ENCODE data around the gene PPP1R7. TPM values are rescaled to one million over a fixed set of nuclear protein-coding genes. Genes with fewer than 3 reads are reported as not detected.

The PPP1R7 gene
- total RNA-seq, 1 experiment from 2014 or later = 45.4 TPM

DNA sequence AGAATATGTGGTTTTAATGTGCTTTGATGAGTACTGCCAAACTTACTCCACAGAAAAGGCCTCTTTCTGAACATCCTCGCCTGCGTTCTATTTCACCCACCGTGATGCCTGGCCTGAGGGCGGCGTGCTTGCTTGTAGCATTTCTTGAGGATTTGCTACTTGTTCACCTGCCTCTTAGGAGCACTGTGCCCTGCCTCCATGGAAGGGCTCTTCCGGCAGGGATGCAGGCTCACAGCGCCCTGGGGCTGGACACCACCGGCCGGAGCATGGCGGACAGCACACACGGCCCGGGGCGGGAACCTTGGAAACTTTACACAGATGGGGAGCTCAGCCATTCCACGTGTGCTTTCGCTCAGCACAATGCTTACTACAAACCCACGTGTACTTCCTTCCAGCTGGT, 75.3 kb downstream of the PPP1R7 start:
- no peak overlapping the region for H2AFZ ChIP-seq (ENCODE audit: low read depth, low read length, poor library complexity, severe bottlenecking)
- no peak overlapping the region for H3K4me3 ChIP-seq (replicated peaks in 1 of 2; ENCODE audit: low read depth in 1 of 2, low read length in 2 of 2)
- H3K36me3 ChIP-seq (ENCODE audit: control insufficient read depth in 1 of 2, insufficient read depth in 2 of 2, low read length in 2 of 2) = peaks cover 27 to 30% of the 10 kb centered on the region in 2 experiments; a peak in 3 of 4 replicates
- H4K20me1 ChIP-seq (ENCODE audit: insufficient read depth) = no peaks in the 10 kb centered on the region
- no peak for TF ChIP-seq YY1 (IDR thresholded peaks at IDR 0.05; ENCODE audit: extremely low read depth, insufficient replicate concordance, low read depth, low read length)
- no peak for TF ChIP-seq ZNF274 (IDR thresholded peaks at IDR 0.05; ENCODE audit: low read depth, low read length)
- TF ChIP-seq, protein P1, sequence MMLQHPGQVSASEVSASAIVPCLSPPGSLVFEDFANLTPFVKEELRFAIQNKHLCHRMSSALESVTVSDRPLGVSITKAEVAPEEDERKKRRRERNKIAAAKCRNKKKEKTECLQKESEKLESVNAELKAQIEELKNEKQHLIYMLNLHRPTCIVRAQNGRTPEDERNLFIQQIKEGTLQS (IDR thresholded peaks at IDR 0.05) = no peak
- no peak for TF ChIP-seq FOSL1 (IDR thresholded peaks at IDR 0.05; ENCODE audit: low read depth)
- CTCF ChIA-PET = interaction anchor here (1.3 kb wide), 1 partner anchor 374 kb away, joined by 3 read pairs; no protein-coding TSS in a partner anchor
- no peak overlapping the region for H3K4me2 ChIP-seq (ENCODE audit: low read length)
- H3K9me2 ChIP-seq (ENCODE audit: insufficient read depth) = no peaks in the 10 kb centered on the region
- POLR2A ChIA-PET = no interaction called here
- H3K4me1 ChIP-seq (ENCODE audit: control insufficient read depth in 1 of 2, insufficient read depth in 2 of 2, low read length in 2 of 2) = peaks cover 6 to 11% of the 10 kb centered on the region in 2 experiments; a peak in 3 of 4 replicates
- RAD21 ChIA-PET (ENCODE audit: low non-redundant PET in 1 of 2, low total read pairs in 2 of 2, uncharacterized antibody in 2 of 2, unreplicated experiment in 2 of 2) = no interaction called here
- H3K9me3 ChIP-seq (ENCODE audit: control insufficient read depth in 1 of 2, insufficient read depth in 1 of 2, low read depth in 1 of 2, low read length in 2 of 2) = no peaks in the 10 kb centered on the region
- no peak for ATAC-seq
- BruUV-seq (replicated peaks) = no TSS peak
- DNase-seq (ENCODE audit: low read depth, low spot score) = no peak
- H3K79me2 ChIP-seq (ENCODE audit: insufficient read depth, low read length) = no peaks in the 10 kb centered on the region
- H3K27me3 ChIP-seq (ENCODE audit: insufficient read depth, low read length) = no peaks in the 10 kb centered on the region
- H3K9ac ChIP-seq (ENCODE audit: low read length) = no peak overlapping the region
- no peak overlapping the region for H3K27ac ChIP-seq (ENCODE audit: low read depth, low read length)
- intact Hi-C loops (cut with micrococcal nuclease) = no loop called here

DNA sequence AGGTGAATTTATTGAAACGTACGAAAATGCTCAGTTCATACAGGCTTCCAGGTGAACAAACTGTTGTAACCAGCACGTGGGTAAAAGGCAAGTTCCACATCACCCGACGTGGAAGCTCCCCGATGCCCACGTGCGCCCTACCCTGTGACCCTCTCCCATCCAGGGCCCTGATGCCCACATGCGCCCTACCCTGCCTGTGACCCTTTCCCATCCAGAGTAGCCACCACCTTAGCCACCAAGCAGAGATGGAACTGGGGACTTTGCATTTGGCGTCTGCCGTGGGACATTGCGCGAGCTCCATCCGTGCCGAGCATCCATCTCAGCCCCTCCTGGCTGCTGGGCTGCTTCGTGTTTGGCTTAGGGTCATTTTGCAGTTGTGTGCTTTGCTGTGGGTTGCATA, 75.7 kb downstream of the PPP1R7 start:
- CTCF ChIA-PET = interaction anchor here (1.3 kb wide), 1 partner anchor 375 kb away, joined by 3 read pairs; no protein-coding TSS in a partner anchor
- no TSS peak for BruUV-seq (replicated peaks)
- intact Hi-C loops (cut with micrococcal nuclease) = no loop called here
- no peak for TF ChIP-seq FOSL1 (IDR thresholded peaks at IDR 0.05; ENCODE audit: low read depth)
- TF ChIP-seq POLR2AphosphoS5 (IDR thresholded peaks at IDR 0.05; ENCODE audit: low read depth, low read length) = no peak
- no peak for TF ChIP-seq JUND (IDR thresholded peaks at IDR 0.05)
- TF ChIP-seq, protein P1 (IDR thresholded peaks at IDR 0.05) = no peak
- TF ChIP-seq, protein P2, sequence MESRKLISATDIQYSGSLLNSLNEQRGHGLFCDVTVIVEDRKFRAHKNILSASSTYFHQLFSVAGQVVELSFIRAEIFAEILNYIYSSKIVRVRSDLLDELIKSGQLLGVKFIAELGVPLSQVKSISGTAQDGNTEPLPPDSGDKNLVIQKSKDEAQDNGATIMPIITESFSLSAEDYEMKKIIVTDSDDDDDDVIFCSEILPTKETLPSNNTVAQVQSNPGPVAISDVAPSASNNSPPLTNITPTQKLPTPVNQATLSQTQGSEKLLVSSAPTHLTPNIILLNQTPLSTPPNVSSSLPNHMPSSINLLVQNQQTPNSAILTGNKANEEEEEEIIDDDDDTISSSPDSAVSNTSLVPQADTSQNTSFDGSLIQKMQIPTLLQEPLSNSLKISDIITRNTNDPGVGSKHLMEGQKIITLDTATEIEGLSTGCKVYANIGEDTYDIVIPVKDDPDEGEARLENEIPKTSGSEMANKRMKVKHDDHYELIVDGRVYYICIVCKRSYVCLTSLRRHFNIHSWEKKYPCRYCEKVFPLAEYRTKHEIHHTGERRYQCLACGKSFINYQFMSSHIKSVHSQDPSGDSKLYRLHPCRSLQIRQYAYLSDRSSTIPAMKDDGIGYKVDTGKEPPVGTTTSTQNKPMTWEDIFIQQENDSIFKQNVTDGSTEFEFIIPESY (IDR thresholded peaks at IDR 0.05; ENCODE audit: extremely low read depth, insufficient replicate concordance, low read length) = no peak
- TF ChIP-seq EZH2 (IDR thresholded peaks at IDR 0.05) = no peak
- no peak for TF ChIP-seq ZFX (IDR thresholded peaks at IDR 0.05)
- TF ChIP-seq, protein P3, sequence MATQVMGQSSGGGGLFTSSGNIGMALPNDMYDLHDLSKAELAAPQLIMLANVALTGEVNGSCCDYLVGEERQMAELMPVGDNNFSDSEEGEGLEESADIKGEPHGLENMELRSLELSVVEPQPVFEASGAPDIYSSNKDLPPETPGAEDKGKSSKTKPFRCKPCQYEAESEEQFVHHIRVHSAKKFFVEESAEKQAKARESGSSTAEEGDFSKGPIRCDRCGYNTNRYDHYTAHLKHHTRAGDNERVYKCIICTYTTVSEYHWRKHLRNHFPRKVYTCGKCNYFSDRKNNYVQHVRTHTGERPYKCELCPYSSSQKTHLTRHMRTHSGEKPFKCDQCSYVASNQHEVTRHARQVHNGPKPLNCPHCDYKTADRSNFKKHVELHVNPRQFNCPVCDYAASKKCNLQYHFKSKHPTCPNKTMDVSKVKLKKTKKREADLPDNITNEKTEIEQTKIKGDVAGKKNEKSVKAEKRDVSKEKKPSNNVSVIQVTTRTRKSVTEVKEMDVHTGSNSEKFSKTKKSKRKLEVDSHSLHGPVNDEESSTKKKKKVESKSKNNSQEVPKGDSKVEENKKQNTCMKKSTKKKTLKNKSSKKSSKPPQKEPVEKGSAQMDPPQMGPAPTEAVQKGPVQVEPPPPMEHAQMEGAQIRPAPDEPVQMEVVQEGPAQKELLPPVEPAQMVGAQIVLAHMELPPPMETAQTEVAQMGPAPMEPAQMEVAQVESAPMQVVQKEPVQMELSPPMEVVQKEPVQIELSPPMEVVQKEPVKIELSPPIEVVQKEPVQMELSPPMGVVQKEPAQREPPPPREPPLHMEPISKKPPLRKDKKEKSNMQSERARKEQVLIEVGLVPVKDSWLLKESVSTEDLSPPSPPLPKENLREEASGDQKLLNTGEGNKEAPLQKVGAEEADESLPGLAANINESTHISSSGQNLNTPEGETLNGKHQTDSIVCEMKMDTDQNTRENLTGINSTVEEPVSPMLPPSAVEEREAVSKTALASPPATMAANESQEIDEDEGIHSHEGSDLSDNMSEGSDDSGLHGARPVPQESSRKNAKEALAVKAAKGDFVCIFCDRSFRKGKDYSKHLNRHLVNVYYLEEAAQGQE (IDR thresholded peaks at IDR 0.05; ENCODE audit: low read depth) = no peak
- no peak for TF ChIP-seq SIN3A (IDR thresholded peaks at IDR 0.05; ENCODE audit: low read depth)
- no peak for TF ChIP-seq SP1 (IDR thresholded peaks at IDR 0.05; ENCODE audit: low read depth)
- TF ChIP-seq ZNF274 (IDR thresholded peaks at IDR 0.05; ENCODE audit: low read depth, low read length) = no peak
- TF ChIP-seq, protein P4, sequence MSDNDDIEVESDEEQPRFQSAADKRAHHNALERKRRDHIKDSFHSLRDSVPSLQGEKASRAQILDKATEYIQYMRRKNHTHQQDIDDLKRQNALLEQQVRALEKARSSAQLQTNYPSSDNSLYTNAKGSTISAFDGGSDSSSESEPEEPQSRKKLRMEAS (IDR thresholded peaks at IDR 0.05) = no peak
- no peak for TF ChIP-seq SRF (IDR thresholded peaks at IDR 0.05; ENCODE audit: low read depth)
- no peak for TF ChIP-seq CEBPB (IDR thresholded peaks at IDR 0.05; ENCODE audit: low read depth)

More for the DNA sequence above, 75.7 kb downstream of the PPP1R7 start:
- RAD21 ChIA-PET (ENCODE audit: low non-redundant PET in 1 of 2, low total read pairs in 2 of 2, uncharacterized antibody in 2 of 2, unreplicated experiment in 2 of 2) = no interaction called here
- Histone ChIP-seq H2AFZ (ENCODE audit: low read depth, low read length, poor library complexity, severe bottlenecking) (no peak overlapping the region), H3K36me3 (ENCODE audit: control insufficient read depth in 1 of 2, insufficient read depth in 2 of 2, low read length in 2 of 2) (peaks cover 30 to 34% of the 10 kb centered on the region in 2 experiments), H3K27me3 (ENCODE audit: insufficient read depth, low read length) (no peaks in the 10 kb centered on the region), H3K4me3 (replicated peaks in 1 of 2; ENCODE audit: low read depth in 1 of 2, low read length in 2 of 2) (no peak overlapping the region), H3K9me3 (ENCODE audit: control insufficient read depth in 1 of 2, insufficient read depth in 1 of 2, low read depth in 1 of 2, low read length in 2 of 2) (no peaks in the 10 kb centered on the region), H4K20me1 (ENCODE audit: insufficient read depth) (no peaks in the 10 kb centered on the region), H3K27ac (ENCODE audit: low read depth, low read length) (no peak overlapping the region), H3K9me2 (ENCODE audit: insufficient read depth) (no peaks in the 10 kb centered on the region), H3K4me2 (ENCODE audit: low read length) (no peak overlapping the region), H3K79me2 (ENCODE audit: insufficient read depth, low read length) (no peaks in the 10 kb centered on the region), H3K4me1 (ENCODE audit: control insufficient read depth in 1 of 2, insufficient read depth in 2 of 2, low read length in 2 of 2) (peaks cover 6 to 11% of the 10 kb centered on the region in 2 experiments; a peak in 3 of 4 replicates), H3K9ac (ENCODE audit: low read length) (no peak overlapping the region)
- DNase-seq (ENCODE audit: low read depth, low spot score) = no peak
- POLR2A ChIA-PET = no interaction called here
- no peak for ATAC-seq

Measured in HCT116 (cell line).